Mammary epithelial cell (primary cell): Measurements from ENCODE around the gene EP400.

Source experiments
- EZH2 ChIP-seq: IDR thresholded peaks from 2 replicates; pipeline ENCODE4 v1.6.1; 2012; ENCODE audit warnings: low read length, inconsistent platforms, borderline replicate concordance
- TF ChIP-seq, protein P1 (sequence below), 2 donors: IDR thresholded peaks in 1 of 2; conservative IDR thresholded peaks in 1 of 2; 2 replicates each; pipeline ENCODE4 v1.5.1; 2011 to 2012; ENCODE audit warnings: inconsistent platforms in 2 of 2, low read length in 2 of 2, mild to moderate bottlenecking in 2 of 2, control low read depth in 1 of 2, low read depth in 1 of 2; ENCODE audit not compliant: insufficient read depth in 1 of 2; ENCODE audit errors: extremely low read depth in 1 of 2

DNA sequence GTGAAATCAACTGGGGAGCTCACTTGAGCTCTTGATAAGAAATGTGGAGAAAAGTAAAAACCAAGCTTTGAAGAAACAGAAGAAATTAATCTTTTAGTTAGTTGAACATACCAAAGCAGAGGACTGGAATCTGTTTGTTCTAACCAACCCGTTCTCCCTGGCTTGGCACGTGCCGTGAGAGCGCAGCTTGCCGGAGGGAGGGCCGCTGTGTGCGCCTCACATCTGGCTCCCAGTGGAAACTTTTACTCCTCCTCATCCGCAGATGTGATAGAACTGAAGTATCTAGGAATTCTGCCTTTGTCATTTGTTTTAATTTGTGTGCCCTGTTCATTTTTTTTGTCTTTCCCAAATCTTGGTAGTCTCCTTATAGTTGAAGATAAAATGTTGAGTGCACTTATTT lies 129.5 kb downstream of the EP400 start:
- TF ChIP-seq, protein P1, sequence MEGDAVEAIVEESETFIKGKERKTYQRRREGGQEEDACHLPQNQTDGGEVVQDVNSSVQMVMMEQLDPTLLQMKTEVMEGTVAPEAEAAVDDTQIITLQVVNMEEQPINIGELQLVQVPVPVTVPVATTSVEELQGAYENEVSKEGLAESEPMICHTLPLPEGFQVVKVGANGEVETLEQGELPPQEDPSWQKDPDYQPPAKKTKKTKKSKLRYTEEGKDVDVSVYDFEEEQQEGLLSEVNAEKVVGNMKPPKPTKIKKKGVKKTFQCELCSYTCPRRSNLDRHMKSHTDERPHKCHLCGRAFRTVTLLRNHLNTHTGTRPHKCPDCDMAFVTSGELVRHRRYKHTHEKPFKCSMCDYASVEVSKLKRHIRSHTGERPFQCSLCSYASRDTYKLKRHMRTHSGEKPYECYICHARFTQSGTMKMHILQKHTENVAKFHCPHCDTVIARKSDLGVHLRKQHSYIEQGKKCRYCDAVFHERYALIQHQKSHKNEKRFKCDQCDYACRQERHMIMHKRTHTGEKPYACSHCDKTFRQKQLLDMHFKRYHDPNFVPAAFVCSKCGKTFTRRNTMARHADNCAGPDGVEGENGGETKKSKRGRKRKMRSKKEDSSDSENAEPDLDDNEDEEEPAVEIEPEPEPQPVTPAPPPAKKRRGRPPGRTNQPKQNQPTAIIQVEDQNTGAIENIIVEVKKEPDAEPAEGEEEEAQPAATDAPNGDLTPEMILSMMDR (conservative IDR thresholded peaks at IDR 0.05 in 1 of 2, IDR thresholded peaks at IDR 0.05 in 1 of 2; ENCODE audit: extremely low read depth in 1 of 2, insufficient read depth in 1 of 2, low read depth in 1 of 2, low read length in 2 of 2) = no peak
- no peak for TF ChIP-seq EZH2
